Type B pancreatic cell (in vitro differentiated cells): ENCODE data around the gene LTBP4. TPM values are rescaled to one million over a fixed set of nuclear protein-coding genes. Genes with fewer than 3 reads are reported as not detected.
"Not testable (repeated sequence)": the region's sequence is repeated elsewhere in the genome, so short reads cannot be mapped to it uniquely, and the experiment has no call there.

Experiments used
- DNase-seq: peaks from one replicate; pipeline ENCODE4 v3.0.0; 2021; ENCODE audit warnings: mixed read lengths; ENCODE audit not compliant: unreplicated experiment; ENCODE audit errors: extremely low spot score
- H3K27ac Mint-ChIP-seq: 2 replicates; pipeline ENCODE4 v1.8.0; 2021; ENCODE audit warnings: mild to moderate bottlenecking, mixed read lengths
- H3K27me3 Mint-ChIP-seq: 2 replicates; pipeline ENCODE4 v1.8.0; 2021; ENCODE audit warnings: mixed read lengths
- H3K36me3 Mint-ChIP-seq: 2 replicates; pipeline ENCODE4 v1.8.0; 2021; ENCODE audit warnings: mixed read lengths
- H3K4me1 Mint-ChIP-seq: one replicate; pipeline ENCODE4 v1.8.0; 2021; ENCODE audit warnings: mixed read lengths; ENCODE audit not compliant: unreplicated experiment
- H3K4me3 Mint-ChIP-seq: 2 replicates; pipeline ENCODE4 v1.8.0; 2021; ENCODE audit warnings: mild to moderate bottlenecking, mixed read lengths
- H3K9me3 Mint-ChIP-seq: 2 replicates; pipeline ENCODE4 v1.8.0; 2021; ENCODE audit warnings: mixed read lengths
- total RNA-seq: library from RNA; stranded (reverse); gene quantifications from 2 replicates; pipeline ENCODE4 v1.2.1, GENCODE V29; 2021; ENCODE audit warnings: low replicate concordance
- TF ChIP-seq, protein P1 (sequence below): fragments of 200-600 bp; sonication (generic); conservative IDR thresholded peaks from 2 replicates; pipeline ENCODE4 v1.5.0; 2021; ENCODE audit warnings: antibody characterized with exemption, mild to moderate bottlenecking

The LTBP4 gene
- total RNA-seq, 1 donor from 2014 or later = 145 TPM

DNA sequence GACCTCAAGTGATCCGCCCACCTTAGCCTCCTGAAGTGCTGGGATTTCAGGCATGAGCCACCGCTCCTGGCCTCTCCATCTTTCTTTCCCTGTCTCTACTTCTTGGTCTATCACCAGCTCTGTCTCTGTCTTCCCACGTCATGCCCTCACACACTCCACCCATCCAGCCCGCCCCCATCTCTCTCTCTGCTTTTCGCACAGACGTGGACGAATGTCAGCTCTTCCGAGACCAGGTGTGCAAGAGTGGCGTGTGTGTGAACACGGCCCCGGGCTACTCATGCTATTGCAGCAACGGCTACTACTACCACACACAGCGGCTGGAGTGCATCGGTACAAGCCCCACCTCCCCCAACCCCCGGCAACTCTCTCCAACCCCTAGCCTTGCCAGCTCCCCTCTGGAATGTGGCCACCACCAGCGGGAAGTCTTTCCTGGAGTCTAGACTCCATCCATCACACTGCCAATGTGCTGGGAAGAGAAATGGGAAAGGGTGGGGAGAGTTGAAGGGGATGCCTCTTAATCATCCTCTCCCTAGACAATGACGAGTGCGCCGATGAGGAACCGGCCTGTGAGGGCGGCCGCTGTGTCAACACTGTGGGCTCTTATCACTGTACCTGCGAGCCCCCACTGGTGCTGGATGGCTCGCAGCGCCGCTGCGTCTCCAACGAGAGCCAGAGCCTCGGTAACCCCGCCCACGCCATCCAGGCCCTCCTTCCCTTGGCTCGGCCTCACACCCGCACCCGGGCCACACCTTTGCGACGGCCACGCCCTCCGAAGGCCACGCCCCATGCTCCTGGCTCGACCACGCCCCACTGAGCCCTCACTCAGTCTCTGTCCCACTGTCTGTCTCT is 22.5 kb downstream of the LTBP4 start:
- DNase-seq = no peak
- Mint-ChIP-seq H3K27ac (peak overlapping the region; percentile 74), H3K36me3 (peaks cover 23% of the 10 kb centered on the region), H3K4me3 (peak overlapping the region; percentile 68), H3K27me3 (no peaks in the 10 kb centered on the region), H3K4me1 (peaks cover 7% of the 10 kb centered on the region), H3K9me3 (no peaks in the 10 kb centered on the region)
- TF ChIP-seq, protein P1, sequence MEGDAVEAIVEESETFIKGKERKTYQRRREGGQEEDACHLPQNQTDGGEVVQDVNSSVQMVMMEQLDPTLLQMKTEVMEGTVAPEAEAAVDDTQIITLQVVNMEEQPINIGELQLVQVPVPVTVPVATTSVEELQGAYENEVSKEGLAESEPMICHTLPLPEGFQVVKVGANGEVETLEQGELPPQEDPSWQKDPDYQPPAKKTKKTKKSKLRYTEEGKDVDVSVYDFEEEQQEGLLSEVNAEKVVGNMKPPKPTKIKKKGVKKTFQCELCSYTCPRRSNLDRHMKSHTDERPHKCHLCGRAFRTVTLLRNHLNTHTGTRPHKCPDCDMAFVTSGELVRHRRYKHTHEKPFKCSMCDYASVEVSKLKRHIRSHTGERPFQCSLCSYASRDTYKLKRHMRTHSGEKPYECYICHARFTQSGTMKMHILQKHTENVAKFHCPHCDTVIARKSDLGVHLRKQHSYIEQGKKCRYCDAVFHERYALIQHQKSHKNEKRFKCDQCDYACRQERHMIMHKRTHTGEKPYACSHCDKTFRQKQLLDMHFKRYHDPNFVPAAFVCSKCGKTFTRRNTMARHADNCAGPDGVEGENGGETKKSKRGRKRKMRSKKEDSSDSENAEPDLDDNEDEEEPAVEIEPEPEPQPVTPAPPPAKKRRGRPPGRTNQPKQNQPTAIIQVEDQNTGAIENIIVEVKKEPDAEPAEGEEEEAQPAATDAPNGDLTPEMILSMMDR = no peak

GRCh38 chr19:40624369-40625153 is 23.4 kb downstream of the LTBP4 start:
- H3K36me3 Mint-ChIP-seq = peaks cover 18% of the 10 kb centered on the region
- H3K27me3 Mint-ChIP-seq, H3K27ac Mint-ChIP-seq, H3K9me3 Mint-ChIP-seq, H3K4me3 Mint-ChIP-seq, H3K4me1 Mint-ChIP-seq, DNase-seq: not testable (repeated sequence)

GRCh38 chr19:40625406-40626120 is 24.4 kb downstream of the LTBP4 start:
- Mint-ChIP-seq H3K27ac (peak overlapping the region; percentile 25), H3K4me1 (peaks cover 9% of the 10 kb centered on the region)

DNA sequence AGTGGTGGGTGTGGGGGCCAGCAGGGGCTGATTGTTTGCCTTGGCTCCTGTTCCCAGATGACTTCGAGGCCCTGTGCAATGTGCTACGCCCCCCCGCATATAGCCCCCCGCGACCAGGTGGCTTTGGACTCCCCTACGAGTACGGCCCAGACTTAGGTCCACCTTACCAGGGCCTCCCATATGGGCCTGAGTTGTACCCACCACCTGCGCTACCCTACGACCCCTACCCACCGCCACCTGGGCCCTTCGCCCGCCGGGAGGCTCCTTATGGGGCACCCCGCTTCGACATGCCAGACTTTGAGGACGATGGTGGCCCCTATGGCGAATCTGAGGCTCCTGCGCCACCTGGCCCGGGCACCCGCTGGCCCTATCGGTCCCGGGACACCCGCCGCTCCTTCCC is 25.7 kb downstream of the LTBP4 start:
- Mint-ChIP-seq H3K27me3 (no peaks in the 10 kb centered on the region), H3K4me3 (no peak overlapping the region), H3K27ac (no peak overlapping the region), H3K36me3 (peaks cover 18% of the 10 kb centered on the region), H3K9me3 (no peaks in the 10 kb centered on the region), H3K4me1 (peaks cover 11% of the 10 kb centered on the region)
- TF ChIP-seq, protein P1 = no peak
- DNase-seq = no peak

More at GRCh38 chr19:40625406-40626120, 24.4 kb downstream of the LTBP4 start:
- Mint-ChIP-seq H3K9me3 (no peaks in the 10 kb centered on the region), H3K36me3 (peaks cover 20% of the 10 kb centered on the region), H3K27me3 (no peaks in the 10 kb centered on the region), H3K4me3 (no peak overlapping the region)
- no peak for DNase-seq
- TF ChIP-seq, protein P1 = no peak

- peaks cover 18% of the 10 kb centered on the region for H3K36me3 Mint-ChIP-seq
- H3K4me1 Mint-ChIP-seq = peaks cover 11% of the 10 kb centered on the region
- peaks cover 3% of the 10 kb centered on the region for H3K27me3 Mint-ChIP-seq
- no peak overlapping the region for H3K27ac Mint-ChIP-seq
- DNase-seq = no peak
- H3K9me3 Mint-ChIP-seq = no peaks in the 10 kb centered on the region
- TF ChIP-seq, protein P1 = no peak
- no peak overlapping the region for H3K4me3 Mint-ChIP-seq
These were observed 26.5 kb downstream of the LTBP4 start for GRCh38 chr19:40627486-40628279.
